GM12874 (cell line): ENCODE measurements around the gene TLE2.

ENCODE experiments used
- TF ChIP-seq, protein P1 (sequence below): IDR thresholded peaks from 2 replicates; pipeline ENCODE4 v1.5.1; 2011; ENCODE audit warnings: low read depth, mild to moderate bottlenecking, control low read depth, low read length, moderate library complexity; ENCODE audit not compliant: insufficient read depth

The TLE2 gene

DNA sequence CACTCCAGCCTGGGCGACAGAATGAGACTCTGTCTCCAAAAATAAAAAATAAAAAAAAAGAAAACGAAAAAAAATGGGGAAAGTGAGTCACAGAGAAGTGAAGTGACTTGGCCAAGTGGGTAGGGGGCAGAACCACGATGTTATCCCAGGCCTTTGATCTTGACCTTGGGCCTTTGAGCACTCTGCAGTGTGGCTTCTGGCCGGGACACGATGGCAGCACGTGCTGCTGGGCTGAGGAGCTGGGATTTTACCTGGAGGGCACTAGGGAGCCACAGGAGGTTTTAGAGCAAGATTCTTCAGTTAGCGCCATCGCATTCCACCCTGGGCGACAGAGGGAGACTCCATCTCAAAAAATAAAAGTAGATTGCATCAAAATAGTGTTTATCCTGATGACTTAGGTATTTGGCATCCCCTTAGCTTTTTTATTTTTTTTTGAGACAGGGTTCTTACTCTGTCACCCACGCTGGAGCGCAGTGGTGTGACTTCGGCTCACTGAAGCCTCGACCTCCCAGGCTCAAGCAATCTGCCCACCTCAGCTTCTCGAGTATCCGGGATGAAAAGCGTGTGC is 37.5 kb upstream of the TLE2 start:
- TF ChIP-seq, protein P1, sequence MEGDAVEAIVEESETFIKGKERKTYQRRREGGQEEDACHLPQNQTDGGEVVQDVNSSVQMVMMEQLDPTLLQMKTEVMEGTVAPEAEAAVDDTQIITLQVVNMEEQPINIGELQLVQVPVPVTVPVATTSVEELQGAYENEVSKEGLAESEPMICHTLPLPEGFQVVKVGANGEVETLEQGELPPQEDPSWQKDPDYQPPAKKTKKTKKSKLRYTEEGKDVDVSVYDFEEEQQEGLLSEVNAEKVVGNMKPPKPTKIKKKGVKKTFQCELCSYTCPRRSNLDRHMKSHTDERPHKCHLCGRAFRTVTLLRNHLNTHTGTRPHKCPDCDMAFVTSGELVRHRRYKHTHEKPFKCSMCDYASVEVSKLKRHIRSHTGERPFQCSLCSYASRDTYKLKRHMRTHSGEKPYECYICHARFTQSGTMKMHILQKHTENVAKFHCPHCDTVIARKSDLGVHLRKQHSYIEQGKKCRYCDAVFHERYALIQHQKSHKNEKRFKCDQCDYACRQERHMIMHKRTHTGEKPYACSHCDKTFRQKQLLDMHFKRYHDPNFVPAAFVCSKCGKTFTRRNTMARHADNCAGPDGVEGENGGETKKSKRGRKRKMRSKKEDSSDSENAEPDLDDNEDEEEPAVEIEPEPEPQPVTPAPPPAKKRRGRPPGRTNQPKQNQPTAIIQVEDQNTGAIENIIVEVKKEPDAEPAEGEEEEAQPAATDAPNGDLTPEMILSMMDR: no peak

DNA sequence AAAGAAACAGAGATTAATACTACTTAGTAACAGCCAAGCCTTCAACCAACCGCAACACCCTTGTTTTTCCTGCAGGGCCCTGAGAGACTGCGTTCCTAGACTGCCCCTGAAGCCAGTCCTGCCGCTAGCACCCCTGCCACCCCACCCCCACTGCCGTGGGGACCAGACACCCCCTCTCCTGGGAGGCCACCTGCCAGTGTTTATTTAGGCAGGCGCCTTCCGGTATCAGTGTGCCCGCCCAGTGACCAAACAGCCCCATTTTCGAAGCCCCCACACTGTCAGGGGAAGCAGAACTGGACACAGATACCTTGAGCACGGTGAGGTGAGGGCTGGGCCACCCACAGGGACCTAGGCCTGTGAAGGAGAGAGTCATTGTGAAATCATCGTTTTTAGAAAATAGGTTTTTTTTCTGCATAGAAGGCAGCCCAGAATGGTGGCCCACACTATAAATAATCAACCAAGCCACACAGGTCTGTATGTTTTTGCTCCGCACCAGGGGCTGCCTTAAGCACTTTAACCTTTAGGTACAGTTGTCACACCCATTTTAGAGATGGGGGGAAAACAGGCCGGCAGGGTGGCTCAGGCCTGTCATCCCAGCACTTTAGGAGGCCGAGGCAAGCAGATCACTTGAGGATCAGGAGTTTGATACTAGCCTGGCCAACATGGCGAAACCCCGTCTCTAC is 36.7 kb upstream of the TLE2 start:
- TF ChIP-seq, protein P1: no peak

DNA sequence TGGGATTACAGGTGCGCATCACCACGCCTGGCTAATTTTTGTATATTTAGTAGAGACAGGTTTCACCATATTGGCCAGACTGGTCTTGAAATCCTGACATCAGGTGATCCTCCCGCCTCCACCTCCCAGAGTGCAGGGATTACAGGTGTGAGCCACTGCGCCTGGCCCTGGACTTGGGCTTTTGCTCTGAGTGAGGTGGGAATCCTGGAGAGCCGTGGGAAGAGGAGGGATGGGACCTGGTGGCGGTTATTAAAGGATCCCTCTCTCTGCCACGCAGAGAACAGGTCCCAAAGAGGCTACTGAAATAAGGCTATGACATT is 34.9 kb upstream of the TLE2 start:
- TF ChIP-seq, protein P1: no peak

DNA sequence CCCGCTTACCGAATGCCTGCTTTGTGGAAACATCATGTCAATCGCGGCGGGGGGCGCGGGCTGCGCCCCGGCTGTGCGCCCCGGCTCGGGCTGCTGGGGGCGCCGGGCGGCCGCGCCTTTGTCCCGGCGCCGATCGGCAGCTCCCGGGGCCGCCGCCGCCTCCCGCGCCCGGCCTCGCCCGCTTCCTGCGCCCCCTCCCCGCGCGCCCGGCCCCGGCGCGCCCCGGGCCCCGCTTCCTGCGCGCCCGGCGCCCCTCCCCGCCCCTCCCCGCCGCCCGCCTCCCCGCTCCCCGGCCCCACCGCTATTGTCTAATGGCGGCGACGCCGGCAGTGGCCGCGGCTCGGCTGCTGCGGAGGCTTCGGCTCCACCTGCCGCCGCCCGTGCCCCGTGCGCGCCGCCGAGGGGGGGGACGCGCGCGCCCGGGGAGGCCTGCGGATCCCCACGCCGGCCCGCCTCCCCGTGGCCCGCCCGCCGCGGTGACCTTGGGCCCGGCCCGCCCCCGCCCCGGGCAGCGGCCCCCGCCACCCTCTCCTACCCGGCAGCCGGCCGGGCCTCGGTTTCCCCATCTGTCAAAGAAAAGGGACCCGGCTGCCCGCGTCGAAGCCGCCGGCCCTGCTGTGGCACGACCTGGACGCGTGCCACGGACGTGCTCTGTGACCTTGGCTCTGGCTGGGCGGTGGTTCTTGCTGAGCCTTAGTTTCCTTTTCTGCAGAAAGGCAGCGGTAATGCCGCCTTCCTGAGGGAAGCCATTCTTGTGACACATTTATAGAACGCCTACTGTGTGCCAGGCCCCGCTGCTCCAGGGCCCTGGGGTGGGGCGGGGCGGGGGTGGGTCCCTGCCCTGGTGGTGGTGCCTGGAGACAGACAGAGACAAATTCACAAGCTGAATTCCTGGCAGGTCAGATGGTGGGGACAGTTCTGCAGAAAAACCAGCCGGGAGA is 33.4 kb upstream of the TLE2 start, which contains the start of gene TLE5:
TSS of gene TLE5 (minus strand) at position 331 of the 941 bp plus-strand sequence. CDS start at position 36, 295 bp downstream.
- TF ChIP-seq, protein P1: no peak

DNA sequence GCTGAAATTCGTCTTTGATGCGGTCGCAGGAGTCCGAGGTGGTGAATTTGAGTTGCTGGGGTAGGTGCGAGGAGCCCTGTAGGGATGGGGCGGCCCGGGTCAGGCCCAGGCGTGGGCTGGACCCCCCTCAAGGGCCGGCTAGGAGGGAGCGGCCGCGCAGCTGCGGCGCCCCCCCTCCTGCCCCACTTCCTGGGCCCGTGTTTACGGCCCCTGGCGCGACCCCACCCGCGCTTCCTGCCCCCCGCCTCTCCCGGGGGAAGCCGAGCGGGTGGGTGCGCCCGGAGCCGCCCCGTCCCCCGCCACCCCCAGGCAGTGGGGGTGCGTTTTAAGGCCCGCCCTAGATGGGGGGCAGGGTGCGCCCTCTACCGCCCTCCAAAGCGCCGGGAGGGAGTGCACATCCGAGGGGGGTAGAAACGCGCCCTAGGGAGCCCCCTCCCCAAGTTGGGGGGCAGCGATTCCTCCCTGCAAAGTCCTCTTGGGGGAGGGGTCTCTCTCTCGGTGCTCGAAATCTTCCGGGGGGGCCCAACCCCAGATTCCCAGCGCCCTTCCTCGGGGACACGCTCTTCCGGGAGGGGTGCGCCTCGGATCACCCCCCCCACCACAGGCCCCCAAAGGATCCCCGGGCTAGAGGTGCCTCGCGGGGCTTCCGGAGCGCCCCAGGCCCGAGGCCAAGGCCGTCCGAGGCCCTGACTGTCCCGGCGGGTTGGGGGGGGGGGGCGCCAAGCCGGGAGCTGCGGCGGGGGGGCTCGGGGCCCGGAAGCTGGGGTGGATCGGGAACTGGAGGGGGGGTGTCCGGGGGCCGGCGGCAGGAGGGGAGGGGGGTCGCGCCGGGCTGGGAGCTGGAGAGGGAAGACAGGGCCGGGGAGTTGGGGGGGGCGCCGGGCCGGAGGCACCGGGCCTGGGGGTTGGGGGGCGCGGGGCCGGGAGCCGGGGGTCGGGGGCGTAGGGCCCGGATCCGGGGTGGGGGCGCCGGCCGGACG is 32.4 kb upstream of the TLE2 start:
- TF ChIP-seq, protein P1: peak; percentile 50; the same call in 1 of the 2 replicates

DNA sequence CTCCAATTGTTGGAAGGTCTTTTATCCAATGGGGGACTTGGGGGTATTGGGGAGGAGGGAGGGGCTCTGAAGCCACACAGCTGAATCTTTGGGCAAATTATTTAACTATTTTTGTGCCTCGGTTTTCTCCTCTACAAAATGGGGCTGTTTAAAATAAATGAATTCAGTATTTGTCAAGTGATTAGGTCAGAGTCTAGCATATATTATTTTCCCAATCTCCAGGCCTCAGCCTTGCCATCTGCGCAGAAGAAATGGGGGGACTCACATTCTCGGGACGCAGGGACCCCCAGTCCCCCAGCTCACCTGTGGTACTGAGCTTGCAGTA is 31.7 kb upstream of the TLE2 start:
- TF ChIP-seq, protein P1: no peak

DNA sequence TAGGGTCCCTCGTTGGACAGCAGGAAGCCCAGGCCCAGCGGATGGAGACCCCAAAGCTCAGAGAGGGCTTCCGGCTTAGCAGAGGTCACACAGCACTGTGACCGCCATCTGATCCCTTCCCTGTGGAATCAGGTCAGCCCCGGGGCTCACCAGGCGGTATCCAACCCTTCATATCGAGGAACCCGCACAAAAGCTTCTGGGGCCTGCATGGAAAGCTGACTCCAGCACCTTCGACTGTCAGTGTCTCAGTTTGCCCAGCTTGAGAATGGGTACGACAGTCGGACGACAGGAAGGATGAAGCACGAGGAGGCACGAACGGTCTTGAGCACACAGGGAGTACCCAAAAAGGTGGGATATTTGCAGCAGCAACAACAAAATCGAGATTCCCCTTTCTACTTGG is 30.6 kb upstream of the TLE2 start:
- TF ChIP-seq, protein P1: no peak
